SK-N-SH treated with all-trans-retinoic acid at 6 μM for 48 hours (cell line): ENCODE results near the gene AMIGO2.

Experiments
- ATAC-seq: fragments of 200-7000 bp; cut with Tn5 transposase; 3 replicates; pipeline ENCODE4 v1.9.1; 2020; ENCODE audit warnings: mild to moderate bottlenecking, moderate library complexity
- BACH2 ChIP-seq: fragments of 250-450 bp; sonication (Bioruptor Pico); IDR thresholded peaks from 2 replicates; pipeline ENCODE4 v1.9.0; 2021; ENCODE audit warnings: mild to moderate bottlenecking, borderline replicate concordance
- CREB5 ChIP-seq: fragments of 250-450 bp; sonication (Bioruptor Pico); IDR thresholded peaks from 2 replicates; pipeline ENCODE4 v1.5.1; 2020; ENCODE audit warnings: low read depth, mild to moderate bottlenecking, moderate library complexity
- CSDC2 ChIP-seq: fragments of 250-450 bp; sonication (Bioruptor Pico); IDR thresholded peaks from 2 replicates; pipeline ENCODE4 v1.5.0; 2020; ENCODE audit warnings: mild to moderate bottlenecking, moderate library complexity
- CSRNP3 ChIP-seq: fragments of 250-450 bp; sonication (Bioruptor Pico); IDR thresholded peaks from 2 replicates; pipeline ENCODE4 v1.5.1; 2021; ENCODE audit warnings: mild to moderate bottlenecking, moderate library complexity
- ESRRG ChIP-seq: fragments of 250-450 bp; sonication (Bioruptor Pico); IDR thresholded peaks from 2 replicates; pipeline ENCODE4 v1.6.1; 2021; ENCODE audit warnings: mild to moderate bottlenecking
- GLIS3 ChIP-seq: fragments of 250-450 bp; sonication (Bioruptor Pico); IDR thresholded peaks from 2 replicates; pipeline ENCODE4 v1.5.0; 2020; ENCODE audit warnings: mild to moderate bottlenecking, moderate library complexity
- ISL1 ChIP-seq: fragments of 250-450 bp; sonication (Bioruptor Pico); IDR thresholded peaks from 2 replicates; pipeline ENCODE4 v2.1.2; 2022; ENCODE audit warnings: mild to moderate bottlenecking, moderate library complexity
- PATZ1 ChIP-seq: fragments of 250-450 bp; sonication (Bioruptor Pico); IDR thresholded peaks from 2 replicates; pipeline ENCODE4 v1.8.0; 2020; ENCODE audit warnings: mild to moderate bottlenecking, moderate library complexity, borderline replicate concordance
- POU6F1 ChIP-seq: fragments of 250-450 bp; sonication (Bioruptor Pico); IDR thresholded peaks from 2 replicates; pipeline ENCODE4 v1.8.0; 2021; ENCODE audit warnings: low read depth, mild to moderate bottlenecking, moderate library complexity, borderline replicate concordance
- PPARA ChIP-seq: fragments of 250-450 bp; sonication (Bioruptor Pico); IDR thresholded peaks from 2 replicates; pipeline ENCODE4 v1.5.0; 2020; ENCODE audit warnings: mild to moderate bottlenecking, borderline replicate concordance
- RARB ChIP-seq: fragments of 250-450 bp; sonication (Bioruptor Pico); IDR thresholded peaks from 2 replicates; pipeline ENCODE4 v1.8.0; 2021; ENCODE audit warnings: mild to moderate bottlenecking, moderate library complexity
- TCF4 ChIP-seq: fragments of 250-450 bp; sonication (Bioruptor Pico); IDR thresholded peaks from 2 replicates; pipeline ENCODE4 v1.8.0; 2021; ENCODE audit warnings: mild to moderate bottlenecking, moderate library complexity, borderline replicate concordance
- TOX ChIP-seq: fragments of 250-450 bp; sonication (Bioruptor Pico); IDR thresholded peaks from 2 replicates; pipeline ENCODE4 v1.8.0; 2021; ENCODE audit warnings: mild to moderate bottlenecking, moderate library complexity, borderline replicate concordance
- ZC3H10 ChIP-seq: fragments of 250-450 bp; sonication (Bioruptor Pico); IDR thresholded peaks from 2 replicates; pipeline ENCODE4 v1.5.1; 2021; ENCODE audit warnings: mild to moderate bottlenecking, moderate library complexity
- ZFP3 ChIP-seq: fragments of 250-450 bp; sonication (Bioruptor Pico); IDR thresholded peaks from 2 replicates; pipeline ENCODE4 v1.5.0; 2020; ENCODE audit warnings: mild to moderate bottlenecking, moderate library complexity
- ZFP30 ChIP-seq: fragments of 450-650 bp; formaldehyde crosslinking; IDR thresholded peaks from 2 replicates; pipeline ENCODE4 v1.5.0; 2022; ENCODE audit warnings: mild to moderate bottlenecking, moderate library complexity
- ZNF565 ChIP-seq: fragments of 450-650 bp; formaldehyde crosslinking; conservative IDR thresholded peaks from 2 replicates; pipeline ENCODE4 v1.5.0; 2020; ENCODE audit warnings: low read depth, mild to moderate bottlenecking, moderate library complexity
- ZNF70 ChIP-seq: fragments of 450-650 bp; formaldehyde crosslinking; IDR thresholded peaks from 2 replicates; pipeline ENCODE4 v1.5.0; 2020; ENCODE audit warnings: mild to moderate bottlenecking, moderate library complexity
- ZNF8 ChIP-seq: fragments of 450-650 bp; formaldehyde crosslinking; IDR thresholded peaks from 2 replicates; pipeline ENCODE4 v1.5.0; 2020; ENCODE audit warnings: mild to moderate bottlenecking, moderate library complexity

AMIGO2 gene

GRCh38 chr12:47032644-47033043, 47.1 kb downstream of the AMIGO2 start:
- peak; percentile 85 for ATAC-seq
- no peak for TF ChIP-seq GLIS3 (CRISPR knock-in tag)
- no peak for TF ChIP-seq BACH2 (CRISPR knock-in tag)
- TF ChIP-seq, all 23 proteins: peak for 0

GRCh38 chr12:47029903-47030302, 49.9 kb downstream of the AMIGO2 start:
- ATAC-seq, result no peak
- no peak for TF ChIP-seq ISL1
- TF ChIP-seq PPARA (CRISPR knock-in tag), result no peak
- TF ChIP-seq BACH2 (CRISPR knock-in tag), result no peak
- TF ChIP-seq TOX, result no peak
- no peak for TF ChIP-seq CSRNP3 (CRISPR knock-in tag)
- TF ChIP-seq PATZ1 (CRISPR knock-in tag), result no peak
- TF ChIP-seq ZNF70, result no peak
- TF ChIP-seq ZNF8 (CRISPR knock-in tag), result no peak
- TF ChIP-seq RARB (CRISPR knock-in tag), result no peak
- no peak for TF ChIP-seq CSDC2 (CRISPR knock-in tag)
- TF ChIP-seq, all 23 proteins: peak for 0

- ATAC-seq, result peak; percentile 48
- TF ChIP-seq POU6F1 (CRISPR knock-in tag), result no peak
- TF ChIP-seq ZNF565 (CRISPR knock-in tag), result no peak
- no peak for TF ChIP-seq PATZ1 (CRISPR knock-in tag)
- no peak for TF ChIP-seq PPARA (CRISPR knock-in tag)
- no peak for TF ChIP-seq ISL1
- TF ChIP-seq CSDC2 (CRISPR knock-in tag), result no peak
- TF ChIP-seq ZC3H10 (CRISPR knock-in tag), result no peak
- TF ChIP-seq ZFP3, result no peak
These were observed 50.6 kb downstream of the AMIGO2 start for GRCh38 chr12:47028981-47029708.

GRCh38 chr12:47028186-47028585, 51.6 kb downstream of the AMIGO2 start:
- ATAC-seq, result no peak
- TF ChIP-seq TCF4 (no peak), POU6F1 (CRISPR knock-in tag) (no peak), CSRNP3 (CRISPR knock-in tag) (no peak), ESRRG (CRISPR knock-in tag) (no peak), ZNF70 (no peak), CREB5 (CRISPR knock-in tag) (no peak), ISL1 (no peak), ZNF565 (CRISPR knock-in tag) (no peak), ZFP30 (CRISPR knock-in tag) (no peak), BACH2 (CRISPR knock-in tag) (no peak), GLIS3 (CRISPR knock-in tag) (no peak), CSDC2 (CRISPR knock-in tag) (no peak), PATZ1 (CRISPR knock-in tag) (no peak), ZC3H10 (CRISPR knock-in tag) (no peak)
